RWPE2 (cell line): ENCODE data around the gene LCA5.
A peak's percentile ranks its signal among the peaks of the same experiment; 100 is the strongest.

Experiments
- ATAC-seq: fragments of 200-7000 bp; cut with Tn5 transposase; 3 replicates; pipeline ENCODE4 v1.9.1; 2021; ENCODE audit warnings: low read depth
- DNase-seq: peaks from one replicate; pipeline ENCODE4 v3.0.0-alpha.2; 2020; ENCODE audit warnings: low spot score
- H3K27ac ChIP-seq: fragments of 450-650 bp; 2 replicates; pipeline ENCODE4 v1.5.1; 2017; ENCODE audit warnings: mild to moderate bottlenecking; ENCODE audit not compliant: poor library complexity, severe bottlenecking
- H3K27me3 ChIP-seq: fragments of 250-450 bp; sonication (Bioruptor Pico); 2 replicates; pipeline ENCODE4 v1.5.1; 2021; ENCODE audit warnings: mild to moderate bottlenecking, moderate library complexity; ENCODE audit not compliant: insufficient read depth, poor library complexity, severe bottlenecking
- H3K36me3 ChIP-seq: fragments of 250-450 bp; sonication (Bioruptor Pico); 2 replicates; pipeline ENCODE4 v1.5.1; 2020; ENCODE audit warnings: low read depth, mild to moderate bottlenecking, moderate library complexity
- H3K4me1 ChIP-seq: fragments of 250-450 bp; sonication (Bioruptor Pico); 2 replicates; pipeline ENCODE4 v1.5.1; 2021; ENCODE audit warnings: mild to moderate bottlenecking, moderate library complexity; ENCODE audit not compliant: insufficient read depth, poor library complexity, severe bottlenecking
- H3K4me3 ChIP-seq: fragments of 250-450 bp; sonication (Bioruptor Pico); 2 replicates; pipeline ENCODE4 v1.5.1; 2021; ENCODE audit warnings: mild to moderate bottlenecking, moderate library complexity; ENCODE audit not compliant: severe bottlenecking
- H3K9me3 ChIP-seq: fragments of 250-450 bp; sonication (Bioruptor Pico); 2 replicates; pipeline ENCODE4 v1.5.1; 2021; ENCODE audit warnings: mild to moderate bottlenecking, moderate library complexity; ENCODE audit not compliant: severe bottlenecking
- CTCF ChIP-seq: fragments of 450-650 bp; IDR thresholded peaks from one replicate; pipeline ENCODE4 v1.5.1; 2017; ENCODE audit warnings: mild to moderate bottlenecking, moderate library complexity; ENCODE audit not compliant: poor library complexity, severe bottlenecking

Gene LCA5

GRCh38 chr6:79463621-79464050, 73.6 kb downstream of the LCA5 start:
- Histone ChIP-seq H3K4me3 (no peak overlapping the region), H3K4me1 (peaks cover 11% of the 10 kb centered on the region), H3K27ac (peak overlapping the region; percentile 42), H3K27me3 (no peaks in the 10 kb centered on the region), H3K36me3 (no peaks in the 10 kb centered on the region), H3K9me3 (no peaks in the 10 kb centered on the region)
- DNase-seq, result no peak
- TF ChIP-seq CTCF, result no peak
- peak; percentile 96 for ATAC-seq

GRCh38 chr6:79461205-79461604, 76.0 kb downstream of the LCA5 start:
- no peak for DNase-seq
- no peak overlapping the region for H3K27ac ChIP-seq
- no peak for TF ChIP-seq CTCF

GRCh38 chr6:79455446-79455845, 81.8 kb downstream of the LCA5 start:
- DNase-seq (no peak), ATAC-seq (no peak)
- no peaks in the 10 kb centered on the region for H3K9me3 ChIP-seq
- H3K27ac ChIP-seq, result no peak overlapping the region
- no peak for TF ChIP-seq CTCF
- no peaks in the 10 kb centered on the region for H3K27me3 ChIP-seq
- no peak overlapping the region for H3K4me3 ChIP-seq
- H3K4me1 ChIP-seq, result peaks cover 14% of the 10 kb centered on the region
- no peaks in the 10 kb centered on the region for H3K36me3 ChIP-seq

More at GRCh38 chr6:79461205-79461604, 76.0 kb downstream of the LCA5 start:
- H3K27me3 ChIP-seq, result no peaks in the 10 kb centered on the region
- peaks cover 11% of the 10 kb centered on the region for H3K4me1 ChIP-seq
- ATAC-seq, result peak; percentile 37; the same call in 1 of the 3 replicates
- no peaks in the 10 kb centered on the region for H3K9me3 ChIP-seq
- H3K36me3 ChIP-seq, result no peaks in the 10 kb centered on the region
- no peak overlapping the region for H3K4me3 ChIP-seq

GRCh38 chr6:79453558-79454042, 83.6 kb downstream of the LCA5 start:
- peak overlapping the region; percentile 79 for H3K27ac ChIP-seq
- no peak overlapping the region for H3K4me3 ChIP-seq
- ATAC-seq (peak; percentile 93), DNase-seq (peak; percentile 79)
- TF ChIP-seq CTCF, result no peak
- no peaks in the 10 kb centered on the region for H3K27me3 ChIP-seq
- H3K4me1 ChIP-seq, result peaks cover 14% of the 10 kb centered on the region
- no peaks in the 10 kb centered on the region for H3K36me3 ChIP-seq
- no peaks in the 10 kb centered on the region for H3K9me3 ChIP-seq

- DNase-seq (no peak), ATAC-seq (no peak)
- no peaks in the 10 kb centered on the region for H3K36me3 ChIP-seq
- no peak overlapping the region for H3K27ac ChIP-seq
- no peak for TF ChIP-seq CTCF
- no peaks in the 10 kb centered on the region for H3K9me3 ChIP-seq
- no peaks in the 10 kb centered on the region for H3K27me3 ChIP-seq
- H3K4me3 ChIP-seq, result no peak overlapping the region
- peaks cover 14% of the 10 kb centered on the region for H3K4me1 ChIP-seq
These were observed 86.2 kb downstream of the LCA5 start for GRCh38 chr6:79450984-79451383.
